ENCODE data around the gene MAGI3. TPM values are rescaled to one million over a fixed set of nuclear protein-coding genes. Genes with fewer than 3 reads are reported as not detected.
"Not testable (repeated sequence)": the region's sequence is repeated elsewhere in the genome, so short reads cannot be mapped to it uniquely, and the experiment has no call there.

The MAGI3 gene
- total RNA-seq, 4 donors from 2014 or later, result 2.8 to 4.1 (median 4.0) TPM

GRCh38 chr1:113459279-113459678 lies 69.0 kb downstream of the MAGI3 start:
- Histone ChIP-seq H3K4me1 (no peaks in the 10 kb centered on the region), H3K27me3 (no peaks in the 10 kb centered on the region), H3K36me3 (no peaks in the 10 kb centered on the region), H3K9me3 (peaks cover 0 to 4% (median 0%) of the 10 kb centered on the region in 3 donors), H3K27ac (no peak overlapping the region), H3K4me3 (no peak overlapping the region)
- DNase-seq (no peak), ATAC-seq (no peak)
- intact Hi-C loops (cut with DNase I; ENCODE audit: low total_unique reads), result no loop called here
- no peak for TF ChIP-seq CTCF (IDR thresholded peaks at IDR 0.05 in 4 of 5, conservative IDR thresholded peaks at IDR 0.05 in 1 of 5)
- TF ChIP-seq POLR2A (IDR thresholded peaks at IDR 0.05), result no peak
- in situ Hi-C loops (cut with MboI; ENCODE audit: low sequenced_read_pairs in 4 of 4), result loop anchor here in 1 of 4 donors (25.0 kb wide), 1 partner anchor 322 kb away; no protein-coding TSS in a partner anchor

GRCh38 chr1:113467991-113468390 lies 77.7 kb downstream of the MAGI3 start:
- H3K4me1 ChIP-seq, result no peaks in the 10 kb centered on the region
- H3K27me3 ChIP-seq, result no peaks in the 10 kb centered on the region
- intact Hi-C loops (cut with DNase I; ENCODE audit: low total_unique reads), result no loop called here
- H3K9me3 ChIP-seq, result peaks cover 0 to 11% (median 0%) of the 10 kb centered on the region in 3 donors
- ATAC-seq (no peak), DNase-seq (no peak)
- in situ Hi-C loops (cut with MboI; ENCODE audit: low sequenced_read_pairs in 4 of 4), result loop anchor here in 1 of 4 donors (25.0 kb wide), 1 partner anchor 331 kb away; no protein-coding TSS in a partner anchor
- no peaks in the 10 kb centered on the region for H3K36me3 ChIP-seq
- H3K27ac ChIP-seq, result no peak overlapping the region
- no peak for TF ChIP-seq CTCF (IDR thresholded peaks at IDR 0.05 in 4 of 5, conservative IDR thresholded peaks at IDR 0.05 in 1 of 5)
- TF ChIP-seq POLR2A (IDR thresholded peaks at IDR 0.05), result no peak
- H3K4me3 ChIP-seq, result no peak overlapping the region

GRCh38 chr1:113478427-113479195 lies 88.3 kb downstream of the MAGI3 start:
- ATAC-seq; H3K36me3 ChIP-seq; in situ Hi-C loops (cut with MboI; ENCODE audit: low sequenced_read_pairs in 4 of 4); H3K4me1 ChIP-seq; H3K27me3 ChIP-seq; DNase-seq; intact Hi-C loops (cut with DNase I; ENCODE audit: low total_unique reads); H3K27ac ChIP-seq; H3K9me3 ChIP-seq; H3K4me3 ChIP-seq: not testable (repeated sequence)

GRCh38 chr1:113479713-113480676 lies 89.7 kb downstream of the MAGI3 start:
- no peaks in the 10 kb centered on the region for H3K9me3 ChIP-seq

GRCh38 chr1:113485131-113485530 lies 94.8 kb downstream of the MAGI3 start:
- H3K27ac ChIP-seq; H3K4me1 ChIP-seq; H3K4me3 ChIP-seq; H3K9me3 ChIP-seq; DNase-seq; H3K27me3 ChIP-seq; in situ Hi-C loops (cut with MboI; ENCODE audit: low sequenced_read_pairs in 4 of 4); intact Hi-C loops (cut with DNase I; ENCODE audit: low total_unique reads); ATAC-seq; H3K36me3 ChIP-seq: not testable (repeated sequence)

More at GRCh38 chr1:113479713-113480676, 89.7 kb downstream of the MAGI3 start:
- Histone ChIP-seq H3K4me1 (no peaks in the 10 kb centered on the region), H3K4me3 (no peak overlapping the region), H3K27ac (no peak overlapping the region), H3K27me3 (no peaks in the 10 kb centered on the region), H3K36me3 (no peaks in the 10 kb centered on the region)
- DNase-seq, result no peak
- intact Hi-C loops (cut with DNase I; ENCODE audit: low total_unique reads) (no loop called here), in situ Hi-C loops (cut with MboI; ENCODE audit: low sequenced_read_pairs in 4 of 4) (no loop called here)
- ATAC-seq, result no peak
- no peak for TF ChIP-seq POLR2A (IDR thresholded peaks at IDR 0.05)
- TF ChIP-seq CTCF (IDR thresholded peaks at IDR 0.05 in 4 of 5, conservative IDR thresholded peaks at IDR 0.05 in 1 of 5), result no peak
